Fibroblast of peridontal ligament (primary cell): ENCODE measurements around the gene CRY2.
"Not testable (repeated sequence)": the region's sequence is repeated elsewhere in the genome, so short reads cannot be mapped to it uniquely, and the experiment has no call there.

Experiments
- DNase-seq: peaks from one replicate; pipeline ENCODE4 v3.0.0-alpha.2; 2010; ENCODE audit errors: extremely low read depth

Gene CRY2

GRCh38 chr11:45899448-45900174, 52.3 kb downstream of the CRY2 start:
- peak; percentile 80 for DNase-seq

- DNase-seq = peak; percentile 7
Measured at GRCh38 chr11:45900175-45900800, 53.0 kb downstream of the CRY2 start.

- DNase-seq = no peak
Measured at GRCh38 chr11:45900916-45901617, 53.8 kb downstream of the CRY2 start.

DNA sequence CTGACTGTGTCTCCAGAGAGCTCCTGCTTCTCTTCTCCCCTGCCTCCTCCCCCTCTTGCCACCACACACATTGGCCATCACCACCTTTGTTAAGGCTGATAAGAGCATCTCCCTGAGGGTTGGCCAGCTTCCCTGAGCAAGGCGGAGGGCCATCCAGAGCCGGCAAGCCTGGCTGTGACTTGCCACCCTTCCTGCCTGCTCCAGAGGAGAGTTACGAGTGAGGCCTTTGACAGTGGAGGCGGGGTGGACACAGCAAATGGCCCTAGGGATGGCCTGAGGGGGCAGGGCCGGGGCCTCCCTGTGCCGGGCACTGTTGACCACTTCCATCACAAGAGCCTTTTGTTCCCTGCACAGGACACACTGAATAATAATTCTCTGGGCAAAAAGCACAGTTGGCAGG, 54.4 kb downstream of the CRY2 start:
- no peak for DNase-seq

GRCh38 chr11:45902452-45903380, 55.4 kb downstream of the CRY2 start:
- no peak for DNase-seq

DNA sequence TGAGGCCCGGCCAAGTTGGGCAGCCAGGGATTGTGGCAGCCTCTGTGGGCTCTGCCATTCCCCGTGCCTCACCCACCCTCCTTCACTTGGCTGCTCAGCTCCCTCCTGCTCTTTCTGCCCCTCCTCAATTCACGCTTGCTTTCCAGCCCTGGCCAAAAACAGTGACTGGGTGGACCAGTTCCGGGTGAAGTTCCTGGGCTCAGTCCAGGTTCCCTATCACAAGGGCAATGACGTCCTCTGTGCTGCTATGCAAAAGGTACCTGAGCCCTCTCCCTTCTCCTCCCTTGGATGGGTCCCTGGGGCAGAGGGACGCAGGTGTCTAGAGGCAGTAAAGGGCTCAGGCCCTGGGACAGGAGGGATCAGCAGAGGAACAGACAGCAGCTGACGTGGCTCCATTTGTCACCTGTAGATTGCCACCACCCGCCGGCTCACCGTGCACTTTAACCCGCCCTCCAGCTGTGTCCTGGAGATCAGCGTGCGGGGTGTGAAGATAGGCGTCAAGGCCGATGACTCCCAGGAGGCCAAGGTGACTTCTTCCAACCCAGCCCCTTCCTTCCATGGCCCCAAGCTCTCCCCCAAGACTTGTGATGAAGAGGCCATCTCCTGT, 57.1 kb downstream of the CRY2 start:
- DNase-seq = no peak

DNA sequence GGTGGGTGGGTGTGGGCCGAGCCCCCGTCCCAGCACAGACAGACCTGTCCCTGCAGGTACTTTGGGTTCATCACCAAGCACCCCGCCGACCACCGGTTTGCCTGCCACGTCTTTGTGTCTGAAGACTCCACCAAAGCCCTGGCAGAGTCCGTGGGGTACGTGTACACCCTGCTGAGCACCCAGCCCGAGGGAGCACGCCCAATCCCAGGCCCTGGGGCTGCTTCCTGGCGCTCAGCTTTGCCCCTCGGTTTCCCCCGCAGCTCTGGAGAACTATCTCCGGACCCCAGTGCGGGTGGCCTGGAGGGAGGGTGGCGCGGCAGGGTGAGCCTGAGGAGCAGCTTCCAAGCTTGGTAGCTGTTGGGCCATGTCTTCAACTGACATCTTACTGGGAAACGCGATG, 57.8 kb downstream of the CRY2 start:
- DNase-seq = no peak

GRCh38 chr11:45905576-45905975, 58.3 kb downstream of the CRY2 start:
- not testable (repeated sequence) for DNase-seq

DNA sequence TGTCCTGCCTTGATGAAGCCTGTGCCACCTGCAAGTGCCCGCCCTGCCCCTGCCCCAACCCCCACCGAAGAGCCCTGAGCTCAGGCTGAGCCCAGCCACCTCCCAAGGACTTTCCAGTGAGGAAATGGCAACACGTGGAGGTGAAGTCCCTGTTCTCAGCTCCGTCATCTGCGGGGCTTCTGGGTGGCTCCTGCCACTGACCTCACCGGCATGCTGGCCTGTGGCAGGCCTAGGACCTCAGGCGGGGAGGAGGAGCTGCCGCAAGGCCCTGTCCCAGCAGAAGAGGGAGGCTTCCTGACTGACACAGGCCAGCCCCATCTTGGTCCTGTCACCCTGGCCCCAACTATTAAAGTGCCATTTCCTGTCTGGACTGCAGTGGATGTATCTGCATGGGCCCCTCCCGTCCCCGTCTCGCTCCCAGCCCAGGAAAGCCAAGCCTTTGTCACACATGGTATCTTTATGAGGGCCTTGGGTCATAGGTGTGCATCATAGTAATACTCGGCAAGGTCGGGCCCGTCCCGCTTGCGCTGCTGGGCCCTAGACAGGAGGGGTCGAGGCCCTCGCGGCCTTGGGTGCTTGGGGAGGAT, 58.9 kb downstream of the CRY2 start:
- no peak for DNase-seq

GRCh38 chr11:45906965-45907611, 59.8 kb downstream of the CRY2 start, which contains the start of gene FREY1:
TSS of gene FREY1 (minus strand) at chr11:45907271. CDS start at chr11:45907245, 26 bp downstream.
- DNase-seq = no peak

DNA sequence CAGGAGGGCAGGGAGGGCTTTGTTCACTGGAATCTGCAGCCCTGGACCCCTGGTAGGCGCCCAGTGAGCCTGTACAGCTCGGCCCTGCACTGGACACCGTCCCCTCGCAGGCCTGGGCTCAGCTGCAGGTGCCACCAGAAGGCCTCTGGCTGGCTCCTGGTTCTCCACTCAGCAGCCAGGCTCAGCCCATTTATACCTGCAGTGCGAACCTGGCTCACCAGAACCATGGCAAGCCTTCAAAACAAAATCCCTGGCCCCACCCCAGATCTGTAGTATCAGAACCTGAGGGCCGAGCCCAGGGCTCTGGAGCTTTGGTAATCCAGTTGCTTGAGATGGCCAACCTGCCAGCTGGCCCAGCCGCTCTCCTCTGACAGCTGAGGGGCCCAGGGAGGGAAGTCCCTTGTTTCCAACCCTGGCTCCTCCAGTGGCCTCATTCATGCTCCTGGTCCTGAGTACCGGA, 60.7 kb downstream of the CRY2 start:
- no peak for DNase-seq

DNA sequence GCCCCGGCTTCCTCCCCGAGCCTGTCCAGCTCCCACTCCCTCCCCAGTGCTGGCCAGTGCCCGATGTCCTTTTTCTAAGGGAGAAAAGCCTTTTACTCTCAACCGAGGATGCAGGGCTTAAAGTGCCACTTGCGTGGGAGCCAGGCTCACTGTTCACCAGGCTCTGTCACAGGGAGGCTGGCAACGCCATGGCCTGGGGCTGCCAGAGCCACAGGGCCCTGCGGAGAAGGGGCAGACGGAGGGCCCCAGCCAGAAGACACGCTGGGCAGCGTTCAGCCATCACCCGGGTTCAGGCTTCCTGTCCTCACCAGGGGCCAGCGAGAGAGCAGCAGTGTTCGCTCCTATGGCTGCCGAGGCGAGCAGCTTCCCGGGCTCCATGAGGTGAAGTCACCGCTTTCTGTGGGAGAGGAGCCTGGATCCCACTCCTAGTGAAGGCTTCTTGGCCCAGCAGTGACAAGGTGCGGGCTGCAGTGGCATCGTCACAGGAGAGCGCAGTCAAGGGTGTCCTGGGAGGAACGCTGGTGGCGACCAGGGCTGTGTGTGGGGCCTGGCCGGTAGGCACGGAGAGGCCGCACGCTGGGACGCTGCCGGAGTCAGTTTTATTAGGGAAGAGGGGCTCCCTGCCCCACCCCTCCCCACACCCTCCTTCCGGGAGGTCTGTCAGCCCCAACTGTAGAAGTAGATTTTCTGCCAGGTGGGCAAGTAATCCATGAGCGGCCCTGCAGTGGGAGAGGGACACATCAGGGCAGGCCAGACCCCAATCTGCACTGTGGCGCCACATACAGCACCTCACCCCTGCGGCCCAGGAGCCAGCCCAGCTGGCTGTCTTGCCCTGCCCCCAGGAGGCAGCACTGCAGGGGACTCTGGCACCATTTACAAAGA, 62.6 kb downstream of the CRY2 start:
- no peak for DNase-seq

- DNase-seq = no peak
Measured at GRCh38 chr11:45910623-45911022, 63.3 kb downstream of the CRY2 start.

DNA sequence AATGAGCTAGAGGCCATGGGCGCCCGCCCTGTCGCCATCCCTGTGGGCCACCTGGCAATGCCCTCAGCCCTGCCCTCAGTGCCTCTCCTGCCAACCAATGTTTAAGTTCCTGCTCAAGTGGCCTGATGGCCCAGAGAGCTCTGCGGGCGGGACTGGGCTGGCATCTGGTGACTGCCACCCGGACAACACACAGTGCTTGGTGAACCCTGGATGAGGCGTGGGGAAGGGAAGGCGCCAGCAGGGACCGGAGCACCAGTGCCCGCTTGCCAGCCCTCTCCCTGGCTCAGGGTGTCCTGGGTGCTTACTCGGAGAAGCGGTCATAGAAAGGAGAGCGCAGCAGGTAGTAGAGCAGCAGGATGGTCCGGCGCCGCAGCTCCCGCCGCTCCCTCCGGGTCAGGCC, 66.2 kb downstream of the CRY2 start:
- DNase-seq = no peak

DNA sequence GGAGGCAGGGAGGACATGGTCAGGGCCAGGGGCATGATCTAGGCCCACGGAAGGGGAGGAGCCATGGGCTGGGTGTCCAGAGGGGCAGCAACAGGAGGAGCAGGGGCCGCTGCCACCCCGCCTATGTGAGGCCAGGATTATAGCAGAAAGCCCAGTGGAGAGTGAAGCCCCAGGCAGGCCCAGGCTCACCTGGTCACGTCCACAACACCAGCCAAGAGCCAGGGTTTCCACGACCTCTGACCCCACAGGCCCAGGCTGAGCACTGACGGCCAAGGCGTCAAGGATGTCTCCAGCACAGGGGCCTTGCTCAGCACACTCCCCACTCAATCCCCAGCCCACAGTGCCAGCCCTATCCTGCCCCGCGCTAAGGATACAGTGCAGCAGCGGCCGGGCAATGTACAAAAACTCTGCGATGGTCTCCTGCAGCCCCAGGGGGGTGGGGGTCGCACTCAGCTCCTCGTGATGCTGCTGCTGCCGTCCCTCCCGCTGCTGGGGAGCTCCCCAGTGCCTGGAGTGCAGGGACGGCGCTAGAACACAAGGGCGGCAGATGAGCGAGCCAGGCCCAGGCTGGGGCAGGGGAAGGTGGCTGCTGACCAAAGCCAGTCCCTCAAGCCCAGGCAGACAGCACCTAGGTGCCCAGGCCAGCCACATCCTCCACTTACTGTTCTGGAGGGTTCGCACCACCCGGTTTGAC, 66.8 kb downstream of the CRY2 start:
- DNase-seq = no peak

- DNase-seq = no peak
Measured at GRCh38 chr11:45915446-45915845, 68.2 kb downstream of the CRY2 start.

GRCh38 chr11:45917286-45917622, 70.0 kb downstream of the CRY2 start:
- no peak for DNase-seq

GRCh38 chr11:45917623-45918330, 70.5 kb downstream of the CRY2 start, which contains the start of gene PEX16:
TSS of gene PEX16 (minus strand) at chr11:45917877. CDS start at chr11:45917811, 66 bp downstream.
- DNase-seq = peak; percentile 99
